Activated CD4-positive, alpha-beta T cell treated with anti-CD3 and anti-CD28 coated beads, Interleukin-10, Interleukin-2, amounts not matched to agents 100 ng/mL and 50 ng/mL, durations not matched to agents 16 hours and 8 hours (primary cell): ENCODE measurements around the gene LRRC71.
A peak's percentile ranks its signal among the peaks of the same experiment; 100 is the strongest.
"Not testable (repeated sequence)": the region's sequence is repeated elsewhere in the genome, so short reads cannot be mapped to it uniquely, and the experiment has no call there.

ENCODE experiments used
- DNase-seq: peaks from one replicate; pipeline ENCODE4 v3.0.0-alpha.2; 2020

Gene LRRC71

GRCh38 chr1:156908541-156908940 lies 11.9 kb upstream of the LRRC71 start:
- DNase-seq = no peak

- DNase-seq = no peak
Observed at GRCh38 chr1:156908955-156909354, 11.5 kb upstream of the LRRC71 start.

DNA sequence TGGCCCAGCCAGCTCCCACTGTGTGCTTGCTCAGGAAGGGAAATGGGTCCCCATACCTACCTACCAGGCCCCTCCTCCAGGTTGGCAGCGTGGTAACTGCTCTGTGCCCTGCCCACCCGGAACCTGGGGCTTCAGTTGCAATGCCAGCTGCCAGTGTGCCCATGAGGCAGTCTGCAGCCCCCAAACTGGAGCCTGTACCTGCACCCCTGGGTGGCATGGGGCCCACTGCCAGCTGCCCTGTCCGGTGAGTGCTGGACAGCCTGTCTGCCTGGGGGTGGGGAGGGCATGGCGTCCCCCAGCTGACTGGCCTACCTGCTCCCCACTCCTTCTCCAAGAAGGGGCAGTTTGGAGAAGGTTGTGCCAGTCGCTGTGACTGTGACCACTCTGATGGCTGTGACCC lies 10.8 kb upstream of the LRRC71 start:
- DNase-seq = no peak

GRCh38 chr1:156910309-156910782 lies 10.1 kb upstream of the LRRC71 start:
- peak; percentile 65 for DNase-seq

GRCh38 chr1:156911577-156912298 lies 8.7 kb upstream of the LRRC71 start:
- DNase-seq = no peak

DNA sequence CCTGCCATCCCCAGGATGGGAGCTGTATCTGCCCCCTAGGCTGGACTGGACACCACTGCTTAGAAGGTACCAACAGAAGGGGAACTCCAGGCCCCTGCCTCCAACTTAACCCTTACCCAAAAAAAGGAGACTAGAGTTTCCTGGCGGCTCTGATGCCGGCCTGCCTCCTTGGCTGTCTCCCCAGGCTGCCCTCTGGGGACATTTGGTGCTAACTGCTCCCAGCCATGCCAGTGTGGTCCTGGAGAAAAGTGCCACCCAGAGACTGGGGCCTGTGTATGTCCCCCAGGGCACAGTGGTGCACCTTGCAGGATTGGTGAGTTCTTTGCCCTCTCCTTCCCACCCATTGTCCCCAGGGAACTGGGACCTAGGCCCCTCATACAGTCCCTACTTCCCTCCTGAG lies 8.1 kb upstream of the LRRC71 start:
- no peak for DNase-seq

DNA sequence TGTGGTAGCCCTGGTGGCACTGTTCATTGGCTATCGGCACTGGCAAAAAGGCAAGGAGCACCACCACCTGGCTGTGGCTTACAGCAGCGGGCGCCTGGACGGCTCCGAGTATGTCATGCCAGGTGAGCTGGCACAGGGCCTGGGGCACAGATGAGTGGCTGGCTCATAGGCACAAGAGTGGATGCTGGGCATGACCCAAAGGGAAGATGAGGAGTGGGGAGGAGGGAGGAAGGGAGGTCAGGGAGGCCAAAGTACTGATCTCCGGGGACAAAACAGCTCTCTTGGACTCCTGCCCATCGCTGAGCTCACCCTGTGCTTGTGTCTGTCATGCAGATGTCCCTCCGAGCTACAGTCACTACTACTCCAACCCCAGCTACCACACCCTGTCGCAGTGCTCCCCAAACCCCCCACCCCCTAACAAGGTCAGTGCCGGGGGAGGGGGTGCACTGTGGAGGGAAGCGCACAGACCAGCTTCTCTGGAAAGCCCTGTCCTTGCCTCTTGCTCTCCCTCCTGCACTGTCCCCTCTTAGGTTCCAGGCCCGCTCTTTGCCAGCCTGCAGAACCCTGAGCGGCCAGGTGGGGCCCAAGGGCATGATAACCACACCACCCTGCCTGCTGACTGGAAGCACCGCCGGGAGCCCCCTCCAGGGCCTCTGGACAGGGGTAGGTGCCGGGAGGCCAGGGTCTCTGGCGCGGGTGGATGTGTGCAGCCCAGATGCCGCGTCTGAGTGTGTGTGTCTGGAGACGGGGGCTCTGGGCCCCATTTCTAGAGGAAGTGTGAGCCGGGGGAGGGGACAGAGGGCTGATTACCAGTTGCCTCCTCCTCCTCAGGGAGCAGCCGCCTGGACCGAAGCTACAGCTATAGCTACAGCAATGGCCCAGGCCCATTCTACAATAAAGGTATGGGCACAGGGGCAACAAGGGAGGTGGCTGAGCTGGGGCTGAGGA lies 7.3 kb upstream of the LRRC71 start:
- DNase-seq = no peak

DNA sequence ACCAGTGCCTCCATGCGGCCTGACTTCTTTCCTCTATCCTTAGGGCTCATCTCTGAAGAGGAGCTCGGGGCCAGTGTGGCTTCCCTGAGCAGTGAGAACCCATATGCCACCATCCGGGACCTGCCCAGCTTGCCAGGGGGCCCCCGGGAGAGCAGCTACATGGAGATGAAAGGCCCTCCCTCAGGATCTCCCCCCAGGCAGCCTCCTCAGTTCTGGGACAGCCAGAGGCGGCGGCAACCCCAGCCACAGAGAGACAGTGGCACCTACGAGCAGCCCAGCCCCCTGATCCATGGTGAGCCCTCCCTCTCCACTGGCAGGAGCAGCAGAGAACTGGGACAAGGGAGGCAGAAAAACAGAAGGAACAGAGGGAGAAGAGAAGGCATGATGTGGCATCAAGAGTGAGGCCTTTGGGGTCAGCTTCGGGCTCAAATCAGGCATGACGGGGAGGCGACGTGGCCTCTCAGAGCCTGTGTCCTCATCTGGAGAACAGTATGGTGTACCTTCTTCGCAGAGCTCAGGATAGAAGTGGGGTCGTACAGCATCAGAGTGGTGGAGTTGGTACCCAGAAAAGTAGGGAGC lies 6.5 kb upstream of the LRRC71 start:
- DNase-seq = no peak

DNA sequence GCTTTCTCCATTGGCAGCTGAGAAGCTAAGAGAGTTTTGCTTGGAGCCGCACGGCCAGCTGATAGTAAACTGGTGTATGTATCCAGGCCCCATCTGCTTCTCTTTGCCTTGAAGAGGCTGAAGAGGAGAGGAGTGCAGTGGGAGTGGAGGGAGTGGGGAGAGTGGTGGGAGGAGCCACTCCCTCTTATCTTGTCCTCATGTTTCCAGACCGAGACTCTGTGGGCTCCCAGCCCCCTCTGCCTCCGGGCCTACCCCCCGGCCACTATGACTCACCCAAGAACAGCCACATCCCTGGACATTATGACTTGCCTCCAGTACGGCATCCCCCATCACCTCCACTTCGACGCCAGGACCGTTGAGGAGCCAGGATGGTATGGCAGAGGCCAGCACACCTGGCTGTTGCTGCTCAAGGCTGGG lies 6.0 kb upstream of the LRRC71 start:
- no peak for DNase-seq

DNA sequence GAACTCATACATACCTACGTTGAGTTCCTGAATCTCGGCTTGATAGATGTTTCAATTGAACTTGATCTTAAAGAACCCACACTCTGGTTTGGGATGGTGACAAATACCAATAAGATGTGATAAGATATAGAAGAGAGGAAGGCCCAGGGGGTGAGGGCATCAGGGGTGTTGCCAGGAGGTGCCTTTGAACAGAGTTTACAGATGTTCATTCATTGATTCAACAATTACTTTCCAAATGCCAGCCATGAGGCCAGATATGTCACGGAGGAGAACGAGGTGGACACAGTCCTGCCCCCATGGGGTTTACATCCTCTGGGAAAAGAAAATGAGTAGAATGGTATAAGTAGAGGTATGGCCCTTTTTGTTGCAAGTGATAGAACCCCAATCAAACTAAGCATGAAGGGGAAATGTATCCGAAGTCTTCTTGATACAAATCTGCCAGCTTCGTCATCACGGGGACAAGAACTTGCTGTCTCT lies 659 bp downstream of the LRRC71 start:
- no peak for DNase-seq

GRCh38 chr1:156922986-156923669 lies 2.7 kb downstream of the LRRC71 start:
- DNase-seq = no peak

- DNase-seq = no peak
Observed at GRCh38 chr1:156923670-156924477, 3.4 kb downstream of the LRRC71 start.

- no peak for DNase-seq
Observed at GRCh38 chr1:156924478-156925153, 4.2 kb downstream of the LRRC71 start.

GRCh38 chr1:156925154-156926010 lies 5.0 kb downstream of the LRRC71 start:
- DNase-seq = no peak

DNA sequence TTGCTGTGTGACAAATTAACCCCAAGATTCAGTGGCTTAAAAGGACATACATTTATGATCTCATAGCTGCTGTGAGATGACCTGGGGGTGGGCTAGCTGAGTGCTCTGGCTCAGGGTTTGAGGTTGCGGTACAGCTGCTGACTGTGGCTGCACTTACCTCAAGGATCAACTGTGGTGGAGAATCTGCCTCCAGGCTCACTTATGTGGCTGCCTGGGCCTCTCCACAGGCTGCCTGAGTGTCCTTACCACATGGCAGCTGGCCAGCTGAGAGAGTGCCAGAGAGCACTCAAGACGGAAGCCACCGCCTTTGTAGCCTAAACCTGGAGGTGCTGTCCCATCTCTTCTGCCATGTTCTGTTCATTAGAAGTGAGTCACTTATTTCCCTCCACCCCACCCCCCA lies 5.7 kb downstream of the LRRC71 start:
- peak; percentile 44 for DNase-seq

- DNase-seq = not testable (repeated sequence)
Observed at GRCh38 chr1:156926695-156927094, 6.3 kb downstream of the LRRC71 start.

GRCh38 chr1:156927215-156928042 lies 7.0 kb downstream of the LRRC71 start:
- peak; percentile 70 for DNase-seq

DNA sequence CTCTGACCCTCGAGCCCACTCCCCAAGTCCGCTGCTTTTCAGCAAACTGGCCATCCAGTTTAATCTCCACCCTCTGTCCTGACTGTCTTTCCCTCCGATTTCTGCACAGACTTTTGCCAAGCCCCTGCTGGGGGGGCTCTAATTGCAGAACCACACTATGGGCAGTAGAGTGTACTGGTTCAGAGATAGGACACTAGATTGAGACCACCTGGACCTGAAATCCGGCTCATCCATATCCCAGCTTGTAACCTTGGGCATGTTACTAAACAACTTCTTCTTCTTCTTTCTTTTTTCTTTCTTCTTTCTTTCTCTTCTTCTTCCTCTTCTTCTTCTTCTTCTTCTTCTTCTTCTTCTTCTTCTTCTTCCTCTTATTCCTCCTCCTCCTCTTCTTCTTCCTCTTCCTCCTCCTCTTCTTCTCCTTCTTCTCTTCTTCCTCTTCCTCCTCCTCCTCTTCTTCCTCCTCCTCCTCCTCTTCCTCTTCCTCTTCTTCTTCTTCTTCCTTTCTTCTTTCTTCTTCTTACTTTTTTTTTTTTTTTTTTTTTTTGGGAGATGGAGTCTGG lies 7.7 kb downstream of the LRRC71 start:
- DNase-seq = no peak
